ENCODE results near the gene TP53I11. TPM values are rescaled to one million over a fixed set of nuclear protein-coding genes. Genes with fewer than 3 reads are reported as not detected.

The TP53I11 gene
- total and polyA plus RNA-seq, 2 of the 13 experiments (the other 11 are each of a cell fraction or from before 2014, with no cell fraction given), result not detected

DNA sequence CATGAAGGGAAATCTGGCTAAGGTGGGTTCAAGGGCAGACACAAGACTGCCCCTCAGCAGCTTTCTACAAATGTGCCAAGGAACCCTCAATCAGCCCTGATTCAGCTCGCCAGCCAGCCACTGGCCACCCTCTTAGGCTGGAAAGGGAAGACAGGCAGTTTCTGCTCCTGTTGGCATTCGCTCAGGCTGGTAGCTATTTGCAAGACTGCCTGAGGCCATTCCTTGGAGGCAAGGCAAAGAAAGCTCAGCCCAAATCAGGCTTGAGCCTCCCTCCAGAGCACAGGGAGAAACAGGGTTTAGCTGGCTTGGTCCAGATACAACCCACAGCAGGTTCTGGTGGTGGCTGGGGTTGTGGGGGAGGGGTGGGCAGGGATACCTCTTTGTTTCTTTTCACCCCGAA lies 19.2 kb downstream of the TP53I11 start:
- intact Hi-C loops (cut with micrococcal nuclease; ENCODE audit: unreplicated experiment), result no loop called here
- POLR2A ChIA-PET, result no interaction called here
- in situ Hi-C loops (cut with HindIII; ENCODE audit: extremely low pct_ligation_motif_present, low pct_unique_long_range_greater_than_20kb), result loop anchor here (10.0 kb wide), 1 partner anchor 403 kb away; no protein-coding TSS in a partner anchor

DNA sequence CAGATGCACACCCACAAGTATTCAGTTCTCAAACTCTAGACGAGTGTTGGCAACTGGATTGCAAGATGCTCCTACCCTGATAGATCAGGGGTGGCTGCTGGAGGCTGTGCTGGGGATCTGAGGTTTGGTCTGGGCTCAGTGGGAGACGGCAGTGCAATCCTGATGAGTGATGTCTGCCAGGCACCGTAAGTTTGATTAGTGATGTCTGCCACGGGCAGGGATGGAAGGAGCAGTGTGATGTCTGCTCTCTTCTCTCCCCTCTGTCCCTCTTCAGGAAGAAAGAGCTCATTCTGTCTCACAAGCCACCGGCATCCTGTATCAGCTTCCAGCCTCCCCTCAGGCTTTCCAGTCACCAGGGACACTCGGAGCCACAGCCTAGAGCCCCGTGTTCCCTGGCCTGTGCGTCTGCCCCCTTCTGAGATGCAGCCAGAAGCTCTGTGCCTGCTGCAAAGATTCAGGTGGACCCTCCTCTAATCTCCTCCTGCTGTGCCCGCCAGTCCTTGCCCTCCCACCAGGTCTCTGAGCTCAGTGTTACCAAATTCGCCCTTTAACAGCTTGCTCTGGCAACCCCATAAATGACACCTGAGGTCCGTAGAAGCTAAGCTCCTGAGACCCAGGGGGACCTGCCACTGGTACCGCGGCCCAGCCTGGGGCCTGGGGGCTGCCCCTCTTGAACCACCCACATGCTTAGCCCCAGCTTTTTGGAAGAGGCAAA lies 19.9 kb downstream of the TP53I11 start:
- FAIRE-seq, result no peak
- Histone ChIP-seq H3K9ac (ENCODE audit: insufficient read depth, low read depth, low read length) (no peak overlapping the region), H3K27me3 (ENCODE audit: control insufficient read depth in 1 of 2, insufficient read depth in 2 of 2, low read length in 2 of 2) (peaks cover 10 to 22% of the 10 kb centered on the region in 2 experiments; a peak in 3 of 5 replicates), H3K27ac (ENCODE audit: extremely low read length, insufficient read depth, low read length) (no peak overlapping the region), H3K79me2 (ENCODE audit: insufficient read depth, low read length) (no peaks in the 10 kb centered on the region), H3K4me2 (ENCODE audit: low read depth, low read length) (no peak overlapping the region), H3K36me3 (replicated peaks in 1 of 2; ENCODE audit: control insufficient read depth in 1 of 2, insufficient read depth in 2 of 2, low read length in 2 of 2) (no peaks in the 10 kb centered on the region), H2AFZ (ENCODE audit: low read length) (no peak overlapping the region), H4K20me1 (ENCODE audit: insufficient read depth, low read length) (0 out of 2 replicates have a peak, but pooled peaks cover 3% of the 10 kb centered on the region), H3K9me3 (ENCODE audit: low read length) (no peaks in the 10 kb centered on the region), H3K4me1 (ENCODE audit: insufficient read depth, low read length) (no peaks in the 10 kb centered on the region), H3K4me3 (replicated peaks in 1 of 3; ENCODE audit: insufficient read depth in 1 of 3, low read depth in 2 of 3, low read length in 3 of 3) (no peak overlapping the region)
- in situ Hi-C loops (cut with HindIII; ENCODE audit: extremely low pct_ligation_motif_present, low pct_unique_long_range_greater_than_20kb) (loop anchor here (10.0 kb wide), 1 partner anchor 404 kb away; no protein-coding TSS in a partner anchor), intact Hi-C loops (cut with micrococcal nuclease; ENCODE audit: unreplicated experiment) (no loop called here)
- ATAC-seq, result no peak
- ChIA-PET POLR2A (no interaction called here), CTCF (ENCODE audit: low intra/inter-chr PET ratio, low total read pairs) (interaction anchor here (0.8 kb wide), 1 partner anchor 175 kb away, joined by 3 read pairs; no protein-coding TSS in a partner anchor)
- WGBS (ENCODE audit: low lambda C conversion rate), result 6% methylated on average over 4 of the region's 13 CpGs
- BruUV-seq (replicated peaks), result no TSS peak
- DNase-seq (ENCODE audit: low spot score), result no peak
- TF ChIP-seq, protein P1, sequence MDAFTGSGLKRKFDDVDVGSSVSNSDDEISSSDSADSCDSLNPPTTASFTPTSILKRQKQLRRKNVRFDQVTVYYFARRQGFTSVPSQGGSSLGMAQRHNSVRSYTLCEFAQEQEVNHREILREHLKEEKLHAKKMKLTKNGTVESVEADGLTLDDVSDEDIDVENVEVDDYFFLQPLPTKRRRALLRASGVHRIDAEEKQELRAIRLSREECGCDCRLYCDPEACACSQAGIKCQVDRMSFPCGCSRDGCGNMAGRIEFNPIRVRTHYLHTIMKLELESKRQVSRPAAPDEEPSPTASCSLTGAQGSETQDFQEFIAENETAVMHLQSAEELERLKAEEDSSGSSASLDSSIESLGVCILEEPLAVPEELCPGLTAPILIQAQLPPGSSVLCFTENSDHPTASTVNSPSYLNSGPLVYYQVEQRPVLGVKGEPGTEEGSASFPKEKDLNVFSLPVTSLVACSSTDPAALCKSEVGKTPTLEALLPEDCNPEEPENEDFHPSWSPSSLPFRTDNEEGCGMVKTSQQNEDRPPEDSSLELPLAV (CRISPR knock-in tag; conservative IDR thresholded peaks at IDR 0.05; ENCODE audit: low read depth), result no peak
- no peak for TF ChIP-seq ZNF547 (CRISPR knock-in tag; IDR thresholded peaks at IDR 0.05)
- no peak for TF ChIP-seq ZNF75D (CRISPR knock-in tag; IDR thresholded peaks at IDR 0.05; ENCODE audit: borderline replicate concordance)
- no peak for TF ChIP-seq HOXA3 (CRISPR knock-in tag; IDR thresholded peaks at IDR 0.05)
- TF ChIP-seq, protein P2, sequence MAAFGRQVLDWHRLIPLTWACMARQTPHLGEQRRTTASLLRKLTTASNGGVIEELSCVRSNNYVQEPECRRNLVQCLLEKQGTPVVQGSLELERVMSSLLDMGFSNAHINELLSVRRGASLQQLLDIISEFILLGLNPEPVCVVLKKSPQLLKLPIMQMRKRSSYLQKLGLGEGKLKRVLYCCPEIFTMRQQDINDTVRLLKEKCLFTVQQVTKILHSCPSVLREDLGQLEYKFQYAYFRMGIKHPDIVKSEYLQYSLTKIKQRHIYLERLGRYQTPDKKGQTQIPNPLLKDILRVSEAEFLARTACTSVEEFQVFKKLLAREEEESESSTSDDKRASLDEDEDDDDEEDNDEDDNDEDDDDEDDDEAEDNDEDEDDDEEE (CRISPR knock-in tag; IDR thresholded peaks at IDR 0.05), result no peak
- TF ChIP-seq SUZ12 (IDR thresholded peaks at IDR 0.05; ENCODE audit: low read depth, low read length), result no peak
- no peak for TF ChIP-seq ZNF367 (CRISPR knock-in tag; IDR thresholded peaks at IDR 0.05; ENCODE audit: borderline replicate concordance)
- no peak for TF ChIP-seq AGO1 (IDR thresholded peaks at IDR 0.05; ENCODE audit: low read depth, low read length, poor library complexity, severe bottlenecking)
- no peak for TF ChIP-seq ZNF496 (CRISPR knock-in tag; IDR thresholded peaks at IDR 0.05; ENCODE audit: insufficient replicate concordance)
- TF ChIP-seq HMG20B (CRISPR knock-in tag; conservative IDR thresholded peaks at IDR 0.05), result no peak
- TF ChIP-seq, protein P3, sequence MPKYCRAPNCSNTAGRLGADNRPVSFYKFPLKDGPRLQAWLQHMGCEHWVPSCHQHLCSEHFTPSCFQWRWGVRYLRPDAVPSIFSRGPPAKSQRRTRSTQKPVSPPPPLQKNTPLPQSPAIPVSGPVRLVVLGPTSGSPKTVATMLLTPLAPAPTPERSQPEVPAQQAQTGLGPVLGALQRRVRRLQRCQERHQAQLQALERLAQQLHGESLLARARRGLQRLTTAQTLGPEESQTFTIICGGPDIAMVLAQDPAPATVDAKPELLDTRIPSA (CRISPR knock-in tag; IDR thresholded peaks at IDR 0.05; ENCODE audit: borderline replicate concordance), result no peak
- TF ChIP-seq ZNF772 (CRISPR knock-in tag; IDR thresholded peaks at IDR 0.05), result no peak
- TF ChIP-seq DNMT3B (CRISPR knock-in tag; conservative IDR thresholded peaks at IDR 0.05), result no peak
- no peak for TF ChIP-seq ZNF672 (CRISPR knock-in tag; IDR thresholded peaks at IDR 0.05)

More for the DNA sequence above, 19.2 kb downstream of the TP53I11 start:
- H3K9ac ChIP-seq (ENCODE audit: insufficient read depth, low read depth, low read length), result no peak overlapping the region
- CTCF ChIA-PET (ENCODE audit: low intra/inter-chr PET ratio, low total read pairs), result no interaction called here
- H3K79me2 ChIP-seq (ENCODE audit: insufficient read depth, low read length), result no peaks in the 10 kb centered on the region
- DNase-seq (ENCODE audit: low spot score) (no peak), ATAC-seq (no peak), FAIRE-seq (no peak)
- no TSS peak for BruUV-seq (replicated peaks)
- no peaks in the 10 kb centered on the region for H4K20me1 ChIP-seq (ENCODE audit: insufficient read depth, low read length)
- H3K4me1 ChIP-seq (ENCODE audit: insufficient read depth, low read length), result no peaks in the 10 kb centered on the region
- H3K4me2 ChIP-seq (ENCODE audit: low read depth, low read length), result no peak overlapping the region
- H3K27me3 ChIP-seq (ENCODE audit: control insufficient read depth in 1 of 2, insufficient read depth in 2 of 2, low read length in 2 of 2), result peaks cover 10 to 22% of the 10 kb centered on the region in 2 experiments; a peak in 3 of 5 replicates
- WGBS (ENCODE audit: low lambda C conversion rate), result 0% methylated on average over 1 of the region's 3 CpGs
- H3K27ac ChIP-seq (ENCODE audit: extremely low read length, insufficient read depth, low read length), result no peak overlapping the region
- H3K4me3 ChIP-seq (replicated peaks in 1 of 3; ENCODE audit: insufficient read depth in 1 of 3, low read depth in 2 of 3, low read length in 3 of 3), result no peak overlapping the region
- no peaks in the 10 kb centered on the region for H3K9me3 ChIP-seq (ENCODE audit: low read length)
- no peak overlapping the region for H2AFZ ChIP-seq (ENCODE audit: low read length)
- TF ChIP-seq SRY (CRISPR knock-in tag; IDR thresholded peaks at IDR 0.05), result no peak
- H3K36me3 ChIP-seq (replicated peaks in 1 of 2; ENCODE audit: control insufficient read depth in 1 of 2, insufficient read depth in 2 of 2, low read length in 2 of 2), result no peaks in the 10 kb centered on the region

Measured in HepG2 (cell line).